HG03097 (cell line): ENCODE results near the gene CHD6.

ENCODE experiments used
- ATAC-seq: cut with Tn5 transposase; IDR thresholded peaks from one replicate; pipeline ENCODE4 v1.9.1; 2021; ENCODE audit not compliant: unreplicated experiment, low FRiP score

CHD6 gene

DNA sequence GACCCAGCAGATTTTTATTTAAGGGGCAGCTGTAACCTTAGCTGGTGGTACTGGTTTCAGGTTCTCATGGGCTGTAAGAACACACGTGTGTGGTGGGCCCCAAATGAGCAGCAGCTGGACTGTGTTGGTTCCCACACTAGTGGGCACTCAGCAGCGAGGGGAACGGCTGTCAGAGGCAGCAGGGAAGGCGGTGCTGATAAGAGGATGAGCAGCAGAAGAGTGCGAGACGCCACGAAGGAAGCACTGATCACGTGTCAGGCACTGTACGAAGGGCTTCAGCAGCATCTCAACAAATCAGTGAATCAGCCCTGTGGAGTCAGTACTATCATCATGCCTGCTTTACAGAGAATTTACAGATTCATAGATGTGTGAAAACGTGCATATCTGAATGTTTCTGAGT, 210.6 kb downstream of the CHD6 start:
- ATAC-seq = no peak

DNA sequence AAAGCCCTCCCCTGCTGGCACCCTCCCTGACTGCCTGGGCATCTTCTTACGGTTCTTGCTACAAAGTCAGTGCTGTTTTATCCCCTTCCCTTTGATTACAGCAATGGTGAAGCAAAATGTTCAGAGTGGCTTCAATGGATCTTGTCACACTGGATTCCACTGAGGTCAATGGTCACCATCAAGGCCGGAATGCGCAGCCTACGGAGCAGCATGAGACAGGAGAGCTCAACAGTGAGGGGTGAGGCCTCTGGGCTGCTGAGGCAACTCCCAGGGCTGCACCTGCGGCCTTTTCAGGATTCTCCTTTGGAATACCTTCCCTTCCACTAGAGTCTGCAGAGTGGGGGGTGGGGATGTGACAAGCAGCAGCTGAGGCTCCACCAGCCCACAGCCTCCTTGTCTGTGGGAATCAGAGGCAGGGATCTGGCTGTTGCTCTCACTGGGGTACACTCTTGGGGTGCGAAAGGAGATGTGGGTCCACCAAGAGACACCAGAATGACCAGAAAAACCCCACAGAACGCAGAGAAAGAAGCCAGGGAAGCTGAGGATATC, 211.2 kb downstream of the CHD6 start:
- ATAC-seq = no peak

- ATAC-seq = no peak
Observed at GRCh38 chr20:41406353-41406752, 211.8 kb downstream of the CHD6 start.

DNA sequence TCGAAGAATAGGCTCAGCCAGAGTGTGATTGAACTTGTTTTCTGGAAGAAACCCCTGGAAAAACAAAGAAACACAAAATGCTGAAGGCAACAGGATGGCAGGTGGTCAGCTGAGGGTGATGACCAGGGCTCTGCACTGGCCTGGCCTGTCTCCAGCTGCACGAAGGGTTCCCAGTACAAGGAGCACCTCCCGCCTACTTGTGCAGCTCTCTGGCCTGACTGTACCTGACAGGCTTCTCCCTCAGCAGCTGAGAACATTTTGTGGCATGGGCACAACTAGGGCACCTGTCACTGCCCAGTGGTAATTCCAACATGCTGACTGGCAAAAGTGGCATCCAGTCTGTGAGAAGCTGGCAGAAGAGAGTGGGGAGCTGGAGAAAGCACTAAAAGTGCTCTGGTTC, 212.7 kb downstream of the CHD6 start:
- no peak for ATAC-seq

- no peak for ATAC-seq
Observed at GRCh38 chr20:41403604-41404003, 214.6 kb downstream of the CHD6 start.

GRCh38 chr20:41398408-41398807, 219.8 kb downstream of the CHD6 start:
- ATAC-seq = no peak

DNA sequence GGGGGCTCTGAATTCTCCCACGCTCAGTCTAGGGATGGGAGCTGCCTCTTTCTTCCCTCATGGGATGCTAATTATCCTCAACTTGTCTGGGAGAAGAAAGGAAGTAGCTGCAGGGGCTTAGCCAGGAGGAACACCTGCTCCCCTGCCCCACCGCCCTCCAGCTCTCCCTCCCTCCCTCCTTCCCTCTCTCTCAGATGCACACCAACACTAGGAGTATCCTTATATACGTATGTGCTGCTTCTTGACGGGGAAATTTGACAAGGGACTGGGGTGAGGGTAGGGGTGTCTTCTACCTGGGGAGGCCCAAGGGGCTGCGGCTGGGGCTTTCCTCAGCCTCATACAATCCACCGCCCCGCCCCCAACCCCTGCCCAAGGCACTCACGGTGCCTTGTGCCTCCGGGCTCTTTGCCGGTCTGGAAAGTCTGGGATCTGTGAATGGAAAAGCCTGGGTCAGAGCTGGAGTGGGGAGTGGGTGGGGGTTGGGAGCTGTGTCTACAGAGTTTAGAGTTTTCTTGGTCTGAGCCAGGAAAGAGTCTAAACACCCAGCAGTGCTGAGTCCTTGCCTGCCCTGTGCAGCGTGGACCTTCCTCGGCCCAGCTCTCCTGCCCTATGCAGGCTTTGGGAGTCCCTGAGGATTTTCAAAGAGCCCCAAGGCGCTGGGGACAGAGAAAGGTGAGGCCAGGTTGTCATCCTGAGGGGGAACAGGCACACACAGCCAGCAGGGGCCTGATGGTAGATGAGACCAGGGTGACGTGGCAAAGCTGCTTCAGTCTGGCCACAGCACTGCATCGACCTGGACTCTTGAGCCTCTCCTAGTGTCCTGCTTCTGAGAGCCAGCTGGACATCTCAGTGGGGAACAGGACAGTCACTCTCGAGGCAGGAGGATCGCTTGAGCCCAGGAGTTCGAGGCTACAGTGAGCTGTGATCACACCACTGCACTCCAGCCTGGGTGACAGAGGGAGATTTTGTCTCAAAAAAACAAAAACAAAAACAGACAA, 222.2 kb downstream of the CHD6 start:
- ATAC-seq = no peak

GRCh38 chr20:41394931-41395666, 223.1 kb downstream of the CHD6 start:
- ATAC-seq = no peak

DNA sequence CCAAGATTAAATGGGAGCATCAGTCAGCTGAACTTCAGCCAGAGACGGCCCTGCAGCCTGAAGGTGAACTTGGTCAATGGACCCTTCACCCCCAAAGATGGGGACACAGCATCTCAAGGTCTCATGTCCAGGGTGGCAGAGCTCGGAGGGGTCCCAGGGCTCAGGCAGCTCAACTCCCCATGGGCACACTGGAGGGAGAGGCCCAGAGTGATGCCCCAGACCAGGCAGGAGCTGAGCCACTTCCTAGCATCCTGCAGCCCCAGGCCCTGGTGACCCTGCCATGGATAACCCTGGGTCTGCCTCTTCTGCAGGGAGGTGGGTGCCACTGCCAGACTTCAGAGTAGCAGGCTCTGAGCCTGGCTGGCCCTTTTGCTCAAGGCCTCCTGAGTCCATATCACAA, 224.1 kb downstream of the CHD6 start:
- no peak for ATAC-seq

- ATAC-seq = no peak
Observed at GRCh38 chr20:41393705-41394066, 224.5 kb downstream of the CHD6 start.

GRCh38 chr20:41392871-41393704, 225.1 kb downstream of the CHD6 start:
- no peak for ATAC-seq

- ATAC-seq = no peak
Observed at GRCh38 chr20:41392295-41392694, 225.9 kb downstream of the CHD6 start.

DNA sequence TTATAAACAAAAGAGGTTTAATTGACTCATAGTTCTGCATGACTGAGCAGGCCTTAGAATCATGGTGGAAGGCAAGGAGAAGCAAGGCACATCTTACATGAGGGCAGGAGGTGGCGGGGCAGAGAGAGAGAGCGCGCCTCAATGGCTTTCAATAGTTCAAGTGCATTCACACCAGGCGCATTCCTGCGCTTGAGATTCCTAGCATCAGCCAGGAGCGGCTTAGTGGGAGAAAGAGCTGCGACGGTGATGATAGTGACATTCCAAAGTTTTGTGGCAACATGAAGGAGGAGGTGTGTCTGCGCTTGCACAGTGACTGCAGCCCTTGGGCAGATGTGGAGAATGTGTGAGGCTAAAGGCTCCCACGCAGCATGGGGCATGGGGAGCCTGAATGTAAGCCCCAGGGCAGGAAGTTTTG, 226.6 kb downstream of the CHD6 start:
- no peak for ATAC-seq

GRCh38 chr20:41390889-41391288, 227.3 kb downstream of the CHD6 start:
- no peak for ATAC-seq

GRCh38 chr20:41387444-41387851, 230.7 kb downstream of the CHD6 start:
- no peak for ATAC-seq

DNA sequence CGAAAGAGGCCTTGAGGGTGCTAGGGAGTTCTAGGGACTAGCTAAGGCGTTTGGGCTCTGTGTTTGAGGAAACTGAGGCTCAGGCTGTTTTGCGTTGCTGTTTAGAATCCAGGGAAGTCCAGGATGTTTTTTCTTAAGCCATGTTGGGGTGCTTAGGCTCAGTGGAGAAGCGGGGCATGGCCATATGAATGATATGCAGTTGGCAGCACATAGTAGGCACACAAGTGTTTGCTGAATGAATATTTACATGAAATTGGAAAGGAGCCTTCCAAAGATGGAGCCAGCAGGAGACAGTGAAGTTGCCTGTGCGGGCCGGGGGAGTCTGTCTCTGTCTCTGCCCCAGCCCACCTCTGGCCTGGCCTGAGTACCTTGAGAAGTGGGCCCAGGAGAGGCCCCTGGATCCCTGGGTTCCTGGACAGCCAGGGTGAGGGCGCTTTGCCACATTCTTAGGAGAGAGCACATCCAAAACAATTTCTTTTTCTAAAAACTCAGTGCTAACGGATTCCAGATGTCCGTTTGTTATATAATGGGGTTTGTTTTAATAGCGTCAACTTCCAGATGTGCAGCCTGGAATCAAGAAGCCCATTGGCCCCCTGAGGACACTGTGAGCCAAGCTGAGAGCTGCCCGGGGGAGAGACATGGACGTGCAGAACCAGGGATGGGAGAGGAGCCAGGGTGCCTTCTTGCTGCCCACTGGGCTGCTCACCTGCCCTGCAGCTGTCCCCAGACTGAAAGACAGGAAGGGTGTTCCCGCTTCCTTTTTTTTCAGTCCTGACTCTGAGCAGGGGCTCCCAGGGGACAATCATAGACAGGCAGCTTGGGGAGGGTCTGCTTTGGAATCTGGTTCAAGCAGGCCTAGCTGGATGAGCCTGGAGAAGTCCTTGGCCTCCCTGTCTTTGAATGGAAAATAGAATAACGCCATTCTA, 231.4 kb downstream of the CHD6 start:
- no peak for ATAC-seq

DNA sequence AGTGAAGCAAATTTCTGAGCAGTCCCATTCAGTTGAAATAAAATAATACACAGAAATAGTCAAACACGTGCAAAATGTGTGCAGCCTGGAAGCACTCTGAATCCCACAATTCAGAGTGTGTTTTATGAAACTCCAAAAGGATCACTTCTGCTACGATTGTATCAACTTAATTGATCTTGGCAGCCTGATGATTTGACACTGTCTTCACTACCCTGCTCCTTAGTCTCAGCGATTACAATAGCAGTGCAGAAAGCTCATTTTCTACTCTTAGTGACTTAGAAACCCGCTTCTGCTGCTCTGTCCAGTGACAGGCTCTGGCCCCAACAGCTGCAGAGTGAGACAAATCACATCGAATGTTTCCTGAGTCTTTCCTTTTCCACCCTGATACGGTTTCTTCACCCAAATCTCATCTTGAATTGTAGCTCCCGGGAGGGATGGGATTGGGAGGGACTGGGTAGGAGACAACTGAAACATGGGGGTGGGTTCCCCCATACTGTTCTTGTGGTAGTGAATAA, 235.3 kb downstream of the CHD6 start:
- ATAC-seq = no peak

DNA sequence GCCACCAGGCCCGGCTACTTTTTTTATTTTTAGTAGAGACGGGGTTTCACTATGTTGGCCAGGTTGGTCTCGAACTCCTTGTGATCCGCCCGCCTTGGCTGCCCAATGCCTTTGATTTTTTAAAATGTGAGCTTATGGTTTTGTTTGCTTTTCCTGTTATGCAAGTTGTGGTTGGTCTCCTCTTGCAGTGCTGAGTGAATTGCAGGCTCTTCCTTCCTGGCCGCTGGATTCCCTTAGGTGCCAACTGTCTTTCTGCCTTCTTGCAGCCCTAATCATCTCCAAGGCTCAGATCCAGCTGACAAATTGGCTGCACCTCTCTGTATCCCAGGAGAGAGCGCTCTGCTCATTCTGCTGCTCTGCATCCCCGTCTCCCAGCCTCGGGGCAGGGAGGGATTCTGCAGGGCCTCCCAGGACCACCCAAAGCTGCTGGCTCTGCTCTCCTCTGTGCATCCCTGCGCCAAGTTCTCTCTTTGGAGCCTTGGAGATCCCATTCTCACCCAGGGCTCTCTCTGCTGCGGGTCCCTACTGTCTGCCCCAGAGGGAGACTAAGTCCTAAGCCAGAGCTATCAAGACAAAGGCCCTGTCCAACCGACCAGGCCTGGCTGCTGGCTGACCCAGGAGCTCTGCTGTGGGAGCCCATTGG, 237.5 kb downstream of the CHD6 start:
- no peak for ATAC-seq

DNA sequence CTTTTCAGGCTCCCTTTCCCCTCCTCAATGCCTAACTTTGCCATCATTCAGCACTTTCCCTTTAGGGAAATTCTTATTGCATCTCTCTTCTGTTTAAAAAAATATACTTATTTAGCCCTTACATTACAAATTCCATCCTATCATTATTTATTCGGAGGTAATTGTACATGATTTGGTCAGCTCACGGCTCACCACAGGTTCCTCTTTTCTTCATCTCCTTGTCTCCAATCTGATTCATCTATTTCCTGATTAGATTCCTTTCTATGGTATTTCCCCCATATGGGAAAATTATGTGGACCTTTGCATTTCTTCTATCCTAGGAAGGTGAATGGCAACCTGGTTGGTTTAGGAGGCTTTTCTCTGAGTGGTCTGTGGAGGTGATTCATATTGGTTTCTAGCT, 238.6 kb downstream of the CHD6 start:
- no peak for ATAC-seq
